ENCODE measurements around the gene ADCYAP1.
"Not testable (repeated sequence)": the region's sequence is repeated elsewhere in the genome, so short reads cannot be mapped to it uniquely, and the experiment has no call there.

The ADCYAP1 gene

GRCh38 chr18:904218-905090 is at the start of gene ADCYAP1:
TSS of gene ADCYAP1 (plus strand) at chr18:904871. CDS start at chr18:905387, 516 bp downstream.
- DNase-seq (ENCODE audit: low spot score): no peak

DNA sequence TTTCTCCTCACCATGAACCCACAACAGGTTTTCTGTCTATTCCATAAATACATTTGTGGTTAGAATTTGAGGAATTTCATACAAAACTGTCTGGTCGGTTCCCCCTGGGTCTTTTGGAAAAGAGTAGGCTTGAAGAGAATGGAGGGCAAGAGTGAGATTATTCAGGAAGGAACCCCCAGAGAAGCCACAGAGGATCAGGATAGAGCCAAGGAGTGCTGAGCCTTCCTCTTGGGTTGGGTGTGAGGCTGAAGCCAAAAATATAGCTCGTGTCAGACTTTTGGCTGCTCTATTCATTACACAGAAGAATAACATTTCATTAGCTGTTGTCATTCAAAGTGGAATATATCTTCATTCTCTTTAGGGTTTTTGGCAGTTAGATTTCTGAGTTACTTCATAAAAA is 46.7 kb upstream of the ADCYAP1 start:
- DNase-seq (ENCODE audit: low spot score): no peak

- DNase-seq (ENCODE audit: low spot score): peak; percentile 68
Measured at GRCh38 chr18:864872-865273, 39.8 kb upstream of the ADCYAP1 start.

- DNase-seq (ENCODE audit: low spot score): no peak
Measured at GRCh38 chr18:867257-867656, 37.4 kb upstream of the ADCYAP1 start.

DNA sequence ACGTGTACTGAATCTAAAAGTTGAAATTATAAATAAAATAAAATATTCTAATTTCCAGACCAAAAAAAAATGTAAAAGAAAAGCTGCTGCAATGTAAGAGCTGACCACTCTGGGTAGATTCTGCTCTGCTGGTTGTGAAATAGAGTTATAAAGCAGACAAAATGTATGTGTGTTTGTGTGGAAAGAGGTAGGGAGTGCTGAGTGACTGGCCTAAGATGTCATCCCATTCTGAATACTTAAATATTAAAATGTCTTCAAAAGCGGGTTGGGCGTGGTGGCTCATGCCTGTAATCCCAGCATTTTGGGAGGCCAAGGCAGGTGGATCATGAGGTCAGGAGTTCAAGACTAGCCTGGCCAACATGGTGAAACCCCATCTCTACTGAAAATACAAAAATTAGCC is 31.2 kb upstream of the ADCYAP1 start:
- not testable (repeated sequence) for DNase-seq (ENCODE audit: low spot score)

DNA sequence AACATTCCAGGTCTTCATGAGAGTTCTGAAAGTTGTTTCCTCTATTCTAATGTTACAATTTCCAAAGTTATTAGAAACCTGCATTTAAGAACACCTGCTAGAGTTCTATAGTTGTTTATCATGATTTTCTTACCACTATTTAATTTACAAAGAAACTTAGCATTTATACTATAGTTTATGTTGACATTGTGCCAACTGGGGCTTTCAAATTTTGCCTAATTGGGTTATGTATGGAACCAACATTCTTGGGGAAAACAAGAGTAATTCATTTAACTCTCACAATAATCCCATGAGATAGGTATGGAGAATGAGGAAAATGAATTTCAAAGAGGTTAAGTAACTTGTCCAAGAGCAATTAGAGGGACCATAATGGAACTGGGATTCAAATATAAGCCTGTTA is 28.8 kb upstream of the ADCYAP1 start:
- DNase-seq (ENCODE audit: low spot score): no peak

GRCh38 chr18:877238-877637 is 27.4 kb upstream of the ADCYAP1 start:
- DNase-seq (ENCODE audit: low spot score): no peak

GRCh38 chr18:886076-886475 is 18.6 kb upstream of the ADCYAP1 start:
- DNase-seq (ENCODE audit: low spot score): no peak

DNA sequence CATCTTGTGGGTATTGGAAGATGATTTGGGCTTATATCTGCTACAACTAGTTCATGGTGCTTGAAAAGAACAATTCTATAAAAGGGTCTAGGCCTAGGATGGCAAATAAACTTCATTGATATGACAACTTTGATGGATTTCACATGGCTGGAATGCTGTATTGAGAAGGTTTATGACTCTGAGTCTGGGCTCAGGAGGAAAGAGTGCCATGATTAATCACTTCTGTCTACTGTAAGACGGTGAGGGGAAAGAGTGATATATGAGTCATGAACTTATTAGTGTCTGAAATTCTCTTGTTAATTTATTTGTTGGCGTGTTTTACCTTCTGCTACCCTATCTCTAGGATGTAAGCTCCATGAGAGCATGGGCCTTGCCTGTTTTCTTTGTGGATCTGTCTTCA is 17.0 kb upstream of the ADCYAP1 start:
- no peak for DNase-seq (ENCODE audit: low spot score)

GRCh38 chr18:892316-892715 is 12.4 kb upstream of the ADCYAP1 start:
- no peak for DNase-seq (ENCODE audit: low spot score)

- no peak for DNase-seq (ENCODE audit: low spot score)
Measured at GRCh38 chr18:896315-896714, 8.4 kb upstream of the ADCYAP1 start.

- DNase-seq (ENCODE audit: low spot score): no peak
Measured at GRCh38 chr18:901761-902160, 2.9 kb upstream of the ADCYAP1 start.

DNA sequence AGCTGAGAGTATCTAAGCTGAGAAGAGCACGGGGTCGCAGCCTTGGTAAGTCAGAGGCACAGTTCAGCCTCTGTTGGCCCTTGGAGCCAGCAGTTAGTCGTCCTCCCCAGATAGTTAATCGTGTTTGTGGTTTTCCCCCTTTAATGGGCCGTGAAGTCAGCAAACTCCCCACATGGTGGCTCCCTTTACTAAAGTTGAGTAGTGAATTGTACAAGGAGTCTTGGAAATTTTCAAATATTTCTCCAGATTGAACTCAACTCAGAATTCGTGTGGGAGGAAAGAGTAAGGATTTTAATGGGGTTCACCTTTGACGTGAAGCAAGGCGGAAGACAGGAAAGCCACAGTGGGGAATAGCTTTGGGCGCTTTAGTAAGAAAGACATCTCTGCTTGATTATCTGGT is 2.4 kb upstream of the ADCYAP1 start:
- no peak for DNase-seq (ENCODE audit: low spot score)

GRCh38 chr18:903701-904100 is 970 bp upstream of the ADCYAP1 start:
- DNase-seq (ENCODE audit: low spot score): no peak

DNA sequence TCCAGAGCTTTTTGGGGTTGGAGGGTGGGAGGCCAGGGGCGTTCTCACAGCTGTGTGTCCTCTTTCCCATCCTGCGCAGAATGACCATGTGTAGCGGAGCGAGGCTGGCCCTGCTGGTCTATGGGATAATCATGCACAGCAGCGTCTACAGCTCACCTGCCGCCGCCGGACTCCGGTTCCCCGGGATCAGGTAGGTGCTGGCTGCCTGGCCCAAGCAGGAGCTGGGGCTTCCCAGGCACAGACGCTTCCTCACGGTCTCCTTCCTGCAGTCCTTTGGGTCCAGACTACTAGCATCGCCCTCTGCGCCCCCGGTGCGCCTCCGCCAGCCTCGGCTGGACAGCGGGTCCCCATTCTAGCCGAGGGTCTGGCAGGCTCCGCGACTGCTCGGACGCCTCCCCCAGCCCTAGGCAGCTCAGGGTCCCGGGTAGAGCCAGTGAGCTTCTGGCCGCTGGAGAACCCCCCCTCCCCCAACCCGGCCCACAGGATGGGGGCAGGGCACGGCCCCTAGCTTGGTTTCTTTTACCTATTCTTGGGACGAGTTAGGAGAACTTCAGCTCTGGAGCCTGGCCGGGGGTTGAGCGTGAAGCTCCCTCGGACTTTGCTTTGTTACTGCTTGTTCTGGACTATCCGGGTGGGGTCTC is 756 bp downstream of the ADCYAP1 start:
- DNase-seq (ENCODE audit: low spot score): no peak

- DNase-seq (ENCODE audit: low spot score): no peak
Measured at GRCh38 chr18:905948-906415, 1.3 kb downstream of the ADCYAP1 start.

GRCh38 chr18:906416-907114 is 1.9 kb downstream of the ADCYAP1 start:
- no peak for DNase-seq (ENCODE audit: low spot score)

DNA sequence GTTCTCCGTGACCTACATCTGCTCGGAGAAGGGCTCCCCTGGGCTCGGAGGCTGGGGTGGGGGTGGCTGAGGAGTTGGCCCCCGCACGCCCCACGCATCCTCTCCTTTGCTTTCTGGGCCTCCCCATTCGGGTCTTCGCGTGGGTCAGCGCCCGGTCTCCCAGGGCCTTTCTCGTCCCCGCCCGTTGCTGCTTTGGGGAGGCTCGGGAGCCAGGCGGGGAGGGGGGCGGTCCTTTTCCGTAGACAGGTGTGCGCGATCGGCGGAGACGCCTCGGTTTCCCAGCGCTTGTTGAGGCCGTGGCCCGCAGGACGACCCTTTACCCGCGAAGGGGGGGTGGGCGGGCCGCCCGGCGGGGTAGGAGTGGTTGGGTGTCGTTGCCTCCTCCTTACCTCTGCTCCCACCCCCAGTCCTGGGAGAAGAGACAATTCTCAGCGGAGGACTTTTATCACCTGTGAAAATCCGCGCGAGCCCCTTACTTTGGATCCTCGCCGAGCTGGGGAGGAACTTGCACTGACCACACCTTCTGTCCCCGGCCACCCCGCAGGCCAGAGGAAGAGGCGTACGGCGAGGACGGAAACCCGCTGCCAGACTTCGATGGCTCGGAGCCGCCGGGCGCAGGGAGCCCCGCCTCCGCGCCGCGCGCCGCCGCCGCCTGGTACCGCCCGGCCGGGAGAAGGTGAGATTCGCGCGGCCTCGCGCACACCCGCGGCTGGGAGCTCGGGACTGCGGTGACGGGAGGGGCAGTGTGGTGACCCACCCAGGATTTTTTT is 2.6 kb downstream of the ADCYAP1 start:
- no peak for DNase-seq (ENCODE audit: low spot score)

DNA sequence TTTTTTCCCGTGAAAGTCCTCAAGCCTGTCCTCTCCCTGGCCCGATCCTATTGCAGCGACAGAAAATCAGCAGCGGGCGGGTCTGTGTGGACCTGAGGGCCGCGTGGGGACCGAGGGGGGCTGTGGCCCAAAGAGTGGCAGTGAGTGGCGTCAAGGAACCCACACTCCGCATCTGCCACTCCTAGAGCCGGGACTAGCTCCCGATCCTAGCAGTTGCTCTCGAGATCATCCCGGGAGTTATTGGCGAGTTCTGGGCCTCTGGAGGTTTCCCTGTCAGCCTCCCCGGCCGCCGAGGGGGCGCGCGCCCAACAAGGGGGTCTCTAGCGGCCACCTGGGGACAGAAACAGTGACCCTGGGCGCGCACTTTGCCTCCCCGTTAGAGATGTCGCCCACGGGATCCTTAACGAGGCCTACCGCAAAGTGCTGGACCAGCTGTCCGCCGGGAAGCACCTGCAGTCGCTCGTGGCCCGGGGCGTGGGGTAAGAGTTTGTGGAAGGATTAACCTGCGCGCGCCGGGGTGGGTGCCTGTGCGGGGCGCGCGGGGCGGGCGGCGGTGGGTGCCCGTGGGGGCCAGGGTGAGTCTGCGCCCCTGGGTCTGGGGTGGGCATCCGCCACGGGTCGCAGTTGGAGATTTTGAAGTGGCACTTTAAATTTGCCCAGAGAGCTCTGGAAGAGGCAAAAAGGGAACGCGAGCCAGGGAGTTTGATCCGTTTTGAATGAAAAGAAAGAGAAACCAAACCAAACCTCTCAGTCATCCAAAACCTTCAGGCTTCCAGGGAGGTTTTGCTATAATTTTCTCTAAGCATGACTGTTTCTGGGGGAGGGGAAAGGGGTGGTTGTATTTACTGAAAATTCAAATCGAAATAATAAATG is 3.5 kb downstream of the ADCYAP1 start:
- no peak for DNase-seq (ENCODE audit: low spot score)

GRCh38 chr18:908758-909724 is 4.4 kb downstream of the ADCYAP1 start:
- no peak for DNase-seq (ENCODE audit: low spot score)

All from cerebellar cortex (tissue), 1 donor.